SK-N-MC (cell line): ENCODE results near the gene TNFRSF21.

ENCODE experiments used
- EZH2 ChIP-seq: fragments of 200-600 bp; sonication (generic); IDR thresholded peaks from one replicate; pipeline ENCODE4 v1.6.1; 2017; ENCODE audit warnings: antibody characterized with exemption
- FOXP2 ChIP-seq: optimal IDR thresholded peaks from 2 replicates; pipeline ENCODE3; 2011; ENCODE audit warnings: mild to moderate bottlenecking, moderate library complexity; ENCODE audit not compliant: insufficient read depth; ENCODE audit errors: extremely low read length, control extremely low read depth
- POLR2AphosphoS5 ChIP-seq: IDR thresholded peaks from 2 replicates; pipeline ENCODE4 v1.6.1; 2012; ENCODE audit warnings: mild to moderate bottlenecking, low read depth, low read length, borderline replicate concordance

DNA sequence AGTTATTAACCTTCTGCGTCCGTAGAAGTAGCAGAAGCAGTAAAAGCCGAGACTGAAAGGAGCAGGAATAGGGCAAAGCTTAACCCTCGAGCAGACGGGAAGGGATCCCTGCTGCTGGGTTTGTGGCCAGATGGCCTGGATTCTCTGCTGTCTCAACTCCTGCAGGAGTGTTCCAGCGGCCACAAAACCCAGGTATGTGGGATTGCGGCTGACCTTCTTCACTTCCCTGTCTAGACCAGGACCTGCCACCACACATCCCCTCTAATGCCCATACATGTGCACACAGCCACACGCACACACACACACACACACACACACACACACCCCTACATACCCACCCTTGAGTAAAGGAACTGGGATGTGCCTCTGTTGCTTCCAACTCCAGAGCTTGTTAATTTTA lies 33.1 kb upstream of the TNFRSF21 start:
- TF ChIP-seq POLR2AphosphoS5: no peak
- no peak for TF ChIP-seq EZH2
- TF ChIP-seq FOXP2: no peak
